NCI-H146 treated with DMSO at 0.1 percent for 48 hours (cell line): ENCODE measurements around the gene SRGAP3.

Experiments
- DNase-seq: peaks from one replicate; lab custom pipeline; 2025; ENCODE audit not compliant: unreplicated experiment; lab: John Stamatoyannopoulos, UW

SRGAP3 gene

GRCh38 chr3:9254764-9255163 is 5.3 kb upstream of the SRGAP3 start:
- DNase-seq, result no peak

- DNase-seq, result no peak
Observed at GRCh38 chr3:9253327-9253726, 3.9 kb upstream of the SRGAP3 start.

GRCh38 chr3:9251055-9251786 is 1.8 kb upstream of the SRGAP3 start:
- DNase-seq, result no peak

- DNase-seq, result no peak
Observed at GRCh38 chr3:9250236-9250635, 790 bp upstream of the SRGAP3 start.

- peak; percentile 0 for DNase-seq
Observed at GRCh38 chr3:9248522-9249271, 749 bp downstream of the SRGAP3 start.

- DNase-seq, result no peak
Observed at GRCh38 chr3:9247941-9248521, 1.4 kb downstream of the SRGAP3 start.

GRCh38 chr3:9247361-9247940 is 2.0 kb downstream of the SRGAP3 start:
- no peak for DNase-seq

- DNase-seq, result no peak
Observed at GRCh38 chr3:9246189-9246588, 3.3 kb downstream of the SRGAP3 start.

GRCh38 chr3:9244495-9245183 is 4.8 kb downstream of the SRGAP3 start:
- DNase-seq, result no peak

GRCh38 chr3:9241956-9242355 is 7.5 kb downstream of the SRGAP3 start:
- DNase-seq, result no peak

GRCh38 chr3:9239680-9240079 is 9.8 kb downstream of the SRGAP3 start:
- no peak for DNase-seq

GRCh38 chr3:9238721-9239295 is 10.6 kb downstream of the SRGAP3 start:
- no peak for DNase-seq

- DNase-seq, result no peak
Observed at GRCh38 chr3:9238276-9238675, 11.2 kb downstream of the SRGAP3 start.

- no peak for DNase-seq
Observed at GRCh38 chr3:9233814-9234600, 15.4 kb downstream of the SRGAP3 start.

GRCh38 chr3:9233101-9233500 is 16.3 kb downstream of the SRGAP3 start:
- DNase-seq, result no peak

GRCh38 chr3:9231937-9232336 is 17.5 kb downstream of the SRGAP3 start:
- no peak for DNase-seq

GRCh38 chr3:9231471-9231870 is 18.0 kb downstream of the SRGAP3 start:
- no peak for DNase-seq

- DNase-seq, result no peak
Observed at GRCh38 chr3:9231006-9231405, 18.4 kb downstream of the SRGAP3 start.

GRCh38 chr3:9230596-9230995 is 18.9 kb downstream of the SRGAP3 start:
- DNase-seq, result no peak

GRCh38 chr3:9229879-9230278 is 19.6 kb downstream of the SRGAP3 start:
- DNase-seq, result no peak
